Fibroblast of mammary gland (primary cell): ENCODE data around the gene LIPE.

Experiments
- DNase-seq: peaks from one replicate; pipeline ENCODE4 v3.0.0-alpha.2; 2010; ENCODE audit warnings: low read depth
- H3K4me3 ChIP-seq: 2 replicates; pipeline ENCODE4 v1.5.1; 2011; ENCODE audit warnings: low read depth, mild to moderate bottlenecking, low read length, moderate library complexity; ENCODE audit not compliant: control insufficient read depth
- TF ChIP-seq, protein P1 (sequence below): conservative IDR thresholded peaks from 2 replicates; pipeline ENCODE4 v1.5.1; 2011; ENCODE audit warnings: low read depth, low read length, inconsistent platforms; ENCODE audit not compliant: control insufficient read depth, insufficient read depth

LIPE gene

DNA sequence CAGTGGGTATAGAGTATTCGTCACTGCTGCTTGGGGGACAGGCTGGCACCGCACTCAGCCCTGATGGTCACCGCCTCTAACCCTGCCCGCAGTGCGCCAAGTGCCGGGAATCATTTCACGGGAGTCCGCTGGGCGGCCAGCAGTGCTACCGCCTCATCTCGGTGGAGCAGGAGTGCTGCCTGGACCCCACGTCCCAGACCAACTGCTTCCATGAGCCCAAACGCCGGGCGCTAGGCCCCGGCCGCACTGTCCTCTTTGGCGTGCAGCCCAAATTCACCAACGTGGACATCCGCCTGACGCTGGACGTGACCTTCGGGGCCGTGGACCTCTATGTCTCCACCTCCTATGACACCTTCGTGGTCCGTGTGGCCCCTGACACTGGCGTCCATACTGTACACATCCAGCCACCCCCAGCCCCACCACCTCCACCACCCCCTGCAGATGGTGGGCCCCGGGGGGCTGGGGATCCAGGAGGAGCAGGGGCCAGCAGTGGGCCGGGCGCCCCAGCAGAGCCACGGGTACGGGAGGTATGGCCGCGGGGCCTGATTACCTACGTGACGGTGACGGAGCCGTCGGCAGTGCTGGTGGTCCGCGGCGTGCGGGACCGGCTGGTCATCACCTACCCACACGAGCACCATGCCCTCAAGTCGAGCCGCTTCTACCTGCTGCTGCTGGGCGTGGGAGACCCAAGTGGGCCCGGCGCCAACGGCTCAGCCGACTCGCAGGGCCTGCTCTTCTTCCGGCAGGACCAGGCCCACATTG, 51.6 kb downstream of the LIPE start:
- TF ChIP-seq, protein P1, sequence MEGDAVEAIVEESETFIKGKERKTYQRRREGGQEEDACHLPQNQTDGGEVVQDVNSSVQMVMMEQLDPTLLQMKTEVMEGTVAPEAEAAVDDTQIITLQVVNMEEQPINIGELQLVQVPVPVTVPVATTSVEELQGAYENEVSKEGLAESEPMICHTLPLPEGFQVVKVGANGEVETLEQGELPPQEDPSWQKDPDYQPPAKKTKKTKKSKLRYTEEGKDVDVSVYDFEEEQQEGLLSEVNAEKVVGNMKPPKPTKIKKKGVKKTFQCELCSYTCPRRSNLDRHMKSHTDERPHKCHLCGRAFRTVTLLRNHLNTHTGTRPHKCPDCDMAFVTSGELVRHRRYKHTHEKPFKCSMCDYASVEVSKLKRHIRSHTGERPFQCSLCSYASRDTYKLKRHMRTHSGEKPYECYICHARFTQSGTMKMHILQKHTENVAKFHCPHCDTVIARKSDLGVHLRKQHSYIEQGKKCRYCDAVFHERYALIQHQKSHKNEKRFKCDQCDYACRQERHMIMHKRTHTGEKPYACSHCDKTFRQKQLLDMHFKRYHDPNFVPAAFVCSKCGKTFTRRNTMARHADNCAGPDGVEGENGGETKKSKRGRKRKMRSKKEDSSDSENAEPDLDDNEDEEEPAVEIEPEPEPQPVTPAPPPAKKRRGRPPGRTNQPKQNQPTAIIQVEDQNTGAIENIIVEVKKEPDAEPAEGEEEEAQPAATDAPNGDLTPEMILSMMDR = no peak
- no peak for DNase-seq
- H3K4me3 ChIP-seq = no peak overlapping the region

DNA sequence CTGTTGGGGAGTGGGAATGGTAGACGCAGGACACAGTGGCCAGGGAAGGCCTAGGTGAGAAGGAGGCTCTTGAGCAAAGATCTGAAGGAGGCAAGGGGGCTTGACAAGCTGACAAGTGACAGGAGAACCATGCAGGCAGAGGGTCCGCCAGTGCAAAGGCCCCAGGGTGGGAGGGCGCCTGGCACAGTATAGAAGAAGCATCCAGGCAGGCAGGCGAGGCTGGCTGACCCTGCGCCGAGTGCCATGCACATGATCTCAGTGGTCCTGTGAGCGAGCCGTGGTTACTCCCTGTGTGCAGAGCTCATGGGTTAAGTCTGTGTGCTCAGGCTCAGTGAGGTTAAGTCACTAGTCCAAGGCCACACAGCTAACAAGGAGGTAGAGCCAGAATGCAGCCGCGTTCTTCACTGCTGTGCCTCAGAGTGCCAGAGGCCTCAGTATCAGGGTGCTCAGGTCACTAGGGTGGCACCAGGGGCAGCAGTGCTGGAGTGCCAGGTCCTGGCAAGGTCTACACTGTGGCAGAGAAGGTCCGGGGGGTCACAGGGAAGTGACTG, 52.3 kb downstream of the LIPE start:
- TF ChIP-seq, protein P1 = no peak
- no peak for DNase-seq
- H3K4me3 ChIP-seq = no peak overlapping the region

DNA sequence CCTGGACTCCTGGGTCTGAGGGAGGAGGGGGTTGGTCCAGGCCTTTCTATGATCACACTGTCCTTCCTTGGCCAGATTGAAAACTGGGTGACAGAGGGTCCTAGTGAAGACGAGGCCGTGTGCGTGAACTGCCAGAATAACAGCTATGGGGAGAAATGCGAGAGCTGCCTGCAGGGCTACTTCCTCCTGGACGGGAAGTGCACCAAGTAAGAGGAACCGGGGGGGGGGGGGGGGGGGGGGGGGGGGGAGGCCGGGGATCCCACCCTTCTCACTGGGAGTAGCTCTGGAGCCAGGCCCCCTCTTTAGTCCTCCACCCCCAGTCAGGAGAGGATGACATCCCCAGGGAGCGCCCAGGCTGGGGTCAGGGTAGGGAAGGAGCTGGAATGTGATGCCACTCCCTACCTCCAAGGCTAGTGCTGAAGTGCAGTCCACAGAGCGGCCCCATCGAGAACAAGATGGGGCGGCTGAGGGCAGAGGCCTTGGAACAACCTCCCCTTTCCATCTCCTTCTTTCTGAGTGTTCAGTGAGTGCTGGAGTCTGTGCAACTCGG, 56.5 kb downstream of the LIPE start:
- TF ChIP-seq, protein P1 = no peak
- DNase-seq = no peak
- H3K4me3 ChIP-seq = no peak overlapping the region

DNA sequence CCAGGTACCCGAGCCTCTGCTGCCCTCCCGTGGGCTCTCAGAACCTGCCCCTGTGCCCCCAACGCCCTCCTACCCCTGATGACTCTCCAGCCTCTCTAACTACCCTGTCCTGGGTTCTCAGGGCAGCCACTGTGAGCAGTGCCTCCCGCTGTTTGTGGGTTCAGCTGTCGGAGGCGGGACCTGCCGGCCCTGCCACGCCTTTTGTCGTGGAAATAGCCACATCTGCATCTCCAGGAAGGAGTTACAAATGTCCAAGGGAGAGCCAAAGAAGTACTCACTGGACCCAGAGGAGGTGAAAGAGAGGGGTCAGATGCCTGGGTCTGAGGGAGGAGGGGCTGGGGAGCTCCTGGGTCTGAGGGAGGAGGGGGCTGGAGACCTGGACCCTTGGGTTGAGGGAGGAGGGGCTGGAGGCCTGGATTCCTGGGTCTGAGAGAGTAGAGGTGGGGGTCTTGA, 57.1 kb downstream of the LIPE start:
- TF ChIP-seq, protein P1 = no peak
- H3K4me3 ChIP-seq = no peak overlapping the region
- DNase-seq = no peak

DNA sequence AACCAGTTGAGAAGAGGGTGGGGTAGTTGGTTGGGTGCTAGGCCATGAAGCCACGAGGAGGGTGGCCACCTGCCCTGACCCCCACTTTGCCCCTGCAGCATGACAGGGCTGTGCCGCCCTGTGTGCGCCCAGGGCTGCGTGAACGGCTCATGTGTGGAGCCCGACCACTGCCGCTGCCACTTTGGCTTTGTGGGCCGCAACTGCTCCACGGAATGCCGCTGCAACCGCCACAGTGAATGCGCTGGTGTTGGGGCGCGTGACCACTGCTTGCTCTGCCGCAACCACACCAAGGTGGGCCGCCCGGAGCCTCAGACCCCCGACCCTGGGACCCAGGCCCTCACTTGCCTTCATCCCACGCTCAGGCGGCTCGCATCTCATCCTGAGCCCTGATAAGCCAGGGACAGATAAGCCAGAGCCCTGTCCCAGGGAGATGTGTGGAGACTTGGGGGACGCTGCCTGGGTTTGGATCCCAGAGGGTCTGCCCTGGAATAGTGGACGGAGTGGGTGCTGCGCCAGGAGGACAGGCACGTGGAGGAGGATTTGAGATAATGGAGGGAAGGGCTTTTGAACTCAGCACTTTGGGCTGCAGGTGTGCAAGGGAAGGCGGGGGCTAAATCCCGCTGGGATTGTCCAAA, 57.6 kb downstream of the LIPE start:
- TF ChIP-seq, protein P1 = no peak
- no peak for DNase-seq

DNA sequence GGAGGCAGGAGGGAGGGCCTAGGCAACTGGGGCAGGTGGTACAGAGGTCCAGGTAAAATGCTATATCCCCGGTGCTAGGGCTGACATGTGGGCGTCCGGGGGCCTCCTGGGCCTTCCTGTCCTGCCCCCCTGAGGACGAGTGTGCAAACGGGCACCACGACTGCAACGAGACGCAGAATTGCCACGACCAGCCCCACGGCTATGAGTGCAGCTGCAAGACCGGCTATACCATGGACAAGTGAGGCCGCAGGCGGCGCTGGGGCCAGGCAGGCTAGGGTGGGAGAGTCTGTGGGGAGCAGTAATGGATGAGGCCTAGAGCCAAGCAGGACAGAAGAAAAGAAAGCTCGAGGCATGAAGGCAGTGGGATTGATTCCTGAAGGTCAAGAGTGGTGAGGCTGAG, 58.4 kb downstream of the LIPE start:
- no peak for DNase-seq
- TF ChIP-seq, protein P1 = no peak
- no peak overlapping the region for H3K4me3 ChIP-seq

More for the DNA sequence above, 57.6 kb downstream of the LIPE start:
- H3K4me3 ChIP-seq = no peak overlapping the region
